ENCODE results near the gene GPS1. TPM values are rescaled to one million over a fixed set of nuclear protein-coding genes. Genes with fewer than 3 reads are reported as not detected.

GPS1 gene
- polyA plus RNA-seq, 1 of the 3 experiments (the other 2 are of a cell fraction), result 264 TPM

- Histone ChIP-seq H2AFZ (ENCODE audit: low read depth) (no peak overlapping the region), H3K27ac (ENCODE audit: low read depth in 2 of 2, low read length in 1 of 2) (no peak overlapping the region), H3K9me3 (no peaks in the 10 kb centered on the region), H3K4me1 (ENCODE audit: control insufficient read depth in 1 of 2, insufficient read depth in 2 of 2, low read depth in 1 of 2, low read length in 1 of 2) (no peaks in the 10 kb centered on the region), H3K9ac (no peak overlapping the region), H3K9me2 (no peaks in the 10 kb centered on the region), H3K4me2 (no peak overlapping the region), H4K20me1 (ENCODE audit: insufficient read depth) (no peaks in the 10 kb centered on the region), H3K79me2 (ENCODE audit: insufficient read depth) (no peaks in the 10 kb centered on the region), H3F3A (replicated peaks; ENCODE audit: insufficient read depth) (peaks cover 6% of the 10 kb centered on the region), H3K27me3 (ENCODE audit: insufficient read depth) (no peaks in the 10 kb centered on the region), H3K36me3 (replicated peaks in 1 of 2; ENCODE audit: control insufficient read depth in 1 of 2, insufficient read depth in 2 of 2, low read length in 1 of 2) (peaks cover 16 to 94% of the 10 kb centered on the region in 2 experiments), H3K4me3 (ENCODE audit: low read depth in 2 of 2, low read length in 1 of 2) (no peak overlapping the region)
- ChIA-PET POLR2A (no interaction called here), CTCF (interaction anchor here (2.2 kb wide), 1 partner anchor 53 kb away, joined by 8 read pairs; no protein-coding TSS in a partner anchor)
- 95% methylated on average over 37 of the region's 55 CpGs for WGBS (ENCODE audit: low lambda C conversion rate)
- no peak for DNase-seq
- TF ChIP-seq GATA2 (CRISPR knock-in tag; IDR thresholded peaks at IDR 0.05) (no peak), POLR2AphosphoS5 (IDR thresholded peaks at IDR 0.05; ENCODE audit: low read depth, low read length) (no peak), RFX5 (IDR thresholded peaks at IDR 0.05; ENCODE audit: low read length) (no peak), YY1 (IDR thresholded peaks at IDR 0.05; ENCODE audit: low read depth) (no peak), SIN3A (IDR thresholded peaks at IDR 0.05; ENCODE audit: borderline replicate concordance, low read depth, low read length) (no peak), RCOR1 (IDR thresholded peaks at IDR 0.05; ENCODE audit: low read length) (no peak), TCF12 (IDR thresholded peaks at IDR 0.05) (no peak), MAX (IDR thresholded peaks at IDR 0.05; ENCODE audit: low read depth) (no peak), FOXJ3 (CRISPR knock-in tag; IDR thresholded peaks at IDR 0.05) (no peak)
- TF ChIP-seq, protein P1, sequence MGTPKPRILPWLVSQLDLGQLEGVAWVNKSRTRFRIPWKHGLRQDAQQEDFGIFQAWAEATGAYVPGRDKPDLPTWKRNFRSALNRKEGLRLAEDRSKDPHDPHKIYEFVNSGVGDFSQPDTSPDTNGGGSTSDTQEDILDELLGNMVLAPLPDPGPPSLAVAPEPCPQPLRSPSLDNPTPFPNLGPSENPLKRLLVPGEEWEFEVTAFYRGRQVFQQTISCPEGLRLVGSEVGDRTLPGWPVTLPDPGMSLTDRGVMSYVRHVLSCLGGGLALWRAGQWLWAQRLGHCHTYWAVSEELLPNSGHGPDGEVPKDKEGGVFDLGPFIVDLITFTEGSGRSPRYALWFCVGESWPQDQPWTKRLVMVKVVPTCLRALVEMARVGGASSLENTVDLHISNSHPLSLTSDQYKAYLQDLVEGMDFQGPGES (IDR thresholded peaks at IDR 0.05; ENCODE audit: low read depth, low read length), result no peak
- TF ChIP-seq, protein P2, sequence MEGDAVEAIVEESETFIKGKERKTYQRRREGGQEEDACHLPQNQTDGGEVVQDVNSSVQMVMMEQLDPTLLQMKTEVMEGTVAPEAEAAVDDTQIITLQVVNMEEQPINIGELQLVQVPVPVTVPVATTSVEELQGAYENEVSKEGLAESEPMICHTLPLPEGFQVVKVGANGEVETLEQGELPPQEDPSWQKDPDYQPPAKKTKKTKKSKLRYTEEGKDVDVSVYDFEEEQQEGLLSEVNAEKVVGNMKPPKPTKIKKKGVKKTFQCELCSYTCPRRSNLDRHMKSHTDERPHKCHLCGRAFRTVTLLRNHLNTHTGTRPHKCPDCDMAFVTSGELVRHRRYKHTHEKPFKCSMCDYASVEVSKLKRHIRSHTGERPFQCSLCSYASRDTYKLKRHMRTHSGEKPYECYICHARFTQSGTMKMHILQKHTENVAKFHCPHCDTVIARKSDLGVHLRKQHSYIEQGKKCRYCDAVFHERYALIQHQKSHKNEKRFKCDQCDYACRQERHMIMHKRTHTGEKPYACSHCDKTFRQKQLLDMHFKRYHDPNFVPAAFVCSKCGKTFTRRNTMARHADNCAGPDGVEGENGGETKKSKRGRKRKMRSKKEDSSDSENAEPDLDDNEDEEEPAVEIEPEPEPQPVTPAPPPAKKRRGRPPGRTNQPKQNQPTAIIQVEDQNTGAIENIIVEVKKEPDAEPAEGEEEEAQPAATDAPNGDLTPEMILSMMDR (IDR thresholded peaks at IDR 0.05), result no peak
- TF ChIP-seq, protein P3, sequence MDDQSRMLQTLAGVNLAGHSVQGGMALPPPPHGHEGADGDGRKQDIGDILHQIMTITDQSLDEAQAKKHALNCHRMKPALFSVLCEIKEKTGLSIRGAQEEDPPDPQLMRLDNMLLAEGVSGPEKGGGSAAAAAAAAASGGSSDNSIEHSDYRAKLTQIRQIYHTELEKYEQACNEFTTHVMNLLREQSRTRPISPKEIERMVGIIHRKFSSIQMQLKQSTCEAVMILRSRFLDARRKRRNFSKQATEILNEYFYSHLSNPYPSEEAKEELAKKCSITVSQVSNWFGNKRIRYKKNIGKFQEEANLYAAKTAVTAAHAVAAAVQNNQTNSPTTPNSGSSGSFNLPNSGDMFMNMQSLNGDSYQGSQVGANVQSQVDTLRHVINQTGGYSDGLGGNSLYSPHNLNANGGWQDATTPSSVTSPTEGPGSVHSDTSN (IDR thresholded peaks at IDR 0.05), result no peak
These were observed 32.0 kb downstream of the GPS1 start for GRCh38 chr17:82083533-82084359.

Measured in SK-N-SH (cell line).